ENCODE measurements around the gene TUBGCP3.

Gene TUBGCP3

GRCh38 chr13:112452380-112453206, 135.4 kb downstream of the TUBGCP3 start:
- no peak for DNase-seq (ENCODE audit: low read depth)

- no peak for DNase-seq (ENCODE audit: low read depth)
Measured at GRCh38 chr13:112451512-112452379, 136.2 kb downstream of the TUBGCP3 start.

- no peak for DNase-seq (ENCODE audit: low read depth)
Measured at GRCh38 chr13:112450904-112451240, 137.1 kb downstream of the TUBGCP3 start.

DNA sequence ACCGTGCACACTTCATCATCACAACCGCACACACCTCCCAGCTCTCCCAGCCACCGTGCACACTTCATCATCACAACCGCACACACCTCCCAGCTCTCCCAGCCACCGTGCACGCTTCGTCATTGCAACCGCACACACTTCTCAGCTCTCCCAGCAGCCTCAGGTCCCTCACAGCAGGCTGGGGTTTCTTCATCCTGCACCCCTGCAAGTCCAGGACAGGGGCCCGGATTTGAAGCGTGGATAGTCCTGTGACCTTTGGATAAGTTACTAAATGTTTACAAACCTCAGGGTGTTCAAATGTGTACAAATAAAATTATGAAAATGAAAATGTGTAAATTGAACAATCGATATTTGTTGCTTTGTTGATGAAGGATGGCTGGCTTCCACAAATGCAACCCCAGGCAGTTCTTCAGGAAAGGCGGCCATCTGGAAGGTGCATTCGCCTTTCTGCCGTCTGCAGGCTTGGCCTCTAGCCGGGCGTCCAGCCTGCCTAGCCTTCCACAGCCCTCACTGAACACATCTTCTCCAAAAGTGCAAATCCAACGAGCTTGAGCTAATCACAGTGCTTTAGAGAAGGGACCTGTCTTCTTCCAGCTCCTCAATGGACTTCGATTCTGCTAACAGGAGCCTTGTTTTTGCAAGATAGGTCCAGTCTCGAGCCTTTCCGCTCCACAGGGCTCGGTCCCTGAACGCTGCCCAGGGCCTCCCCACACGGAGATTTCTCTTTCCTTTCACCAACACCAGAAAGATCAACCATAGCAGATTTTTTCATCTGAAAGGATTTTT, 137.6 kb downstream of the TUBGCP3 start:
- no peak for DNase-seq (ENCODE audit: low read depth)

- DNase-seq (ENCODE audit: low read depth): no peak
Measured at GRCh38 chr13:112449545-112449930, 138.4 kb downstream of the TUBGCP3 start.

- no peak for DNase-seq (ENCODE audit: low read depth)
Measured at GRCh38 chr13:112448621-112449544, 139.1 kb downstream of the TUBGCP3 start.

GRCh38 chr13:112447761-112448603, 140.0 kb downstream of the TUBGCP3 start:
- DNase-seq (ENCODE audit: low read depth): no peak

GRCh38 chr13:112447306-112447705, 140.6 kb downstream of the TUBGCP3 start:
- DNase-seq (ENCODE audit: low read depth): no peak

DNA sequence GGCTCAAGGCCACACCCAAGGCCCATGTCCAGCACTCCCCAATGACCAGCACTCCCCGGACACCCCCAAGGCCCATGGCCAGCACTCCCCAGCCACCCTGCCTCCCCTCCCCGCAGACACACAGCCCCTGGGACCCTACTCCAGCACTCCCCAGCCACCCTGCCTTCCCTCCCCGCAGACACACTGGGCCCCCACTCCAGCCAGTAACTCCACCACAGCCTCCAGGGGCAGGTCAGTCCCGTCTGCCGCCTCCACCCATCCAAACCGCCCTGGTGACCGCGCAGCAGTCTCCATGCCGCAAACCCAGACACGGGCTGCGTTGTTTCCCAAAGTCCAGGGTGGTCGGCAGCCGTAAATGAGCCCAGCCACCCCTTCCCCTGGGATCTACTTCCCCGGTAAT, 141.1 kb downstream of the TUBGCP3 start:
- no peak for DNase-seq (ENCODE audit: low read depth)

- DNase-seq (ENCODE audit: low read depth): no peak
Measured at GRCh38 chr13:112446347-112446861, 141.5 kb downstream of the TUBGCP3 start.

DNA sequence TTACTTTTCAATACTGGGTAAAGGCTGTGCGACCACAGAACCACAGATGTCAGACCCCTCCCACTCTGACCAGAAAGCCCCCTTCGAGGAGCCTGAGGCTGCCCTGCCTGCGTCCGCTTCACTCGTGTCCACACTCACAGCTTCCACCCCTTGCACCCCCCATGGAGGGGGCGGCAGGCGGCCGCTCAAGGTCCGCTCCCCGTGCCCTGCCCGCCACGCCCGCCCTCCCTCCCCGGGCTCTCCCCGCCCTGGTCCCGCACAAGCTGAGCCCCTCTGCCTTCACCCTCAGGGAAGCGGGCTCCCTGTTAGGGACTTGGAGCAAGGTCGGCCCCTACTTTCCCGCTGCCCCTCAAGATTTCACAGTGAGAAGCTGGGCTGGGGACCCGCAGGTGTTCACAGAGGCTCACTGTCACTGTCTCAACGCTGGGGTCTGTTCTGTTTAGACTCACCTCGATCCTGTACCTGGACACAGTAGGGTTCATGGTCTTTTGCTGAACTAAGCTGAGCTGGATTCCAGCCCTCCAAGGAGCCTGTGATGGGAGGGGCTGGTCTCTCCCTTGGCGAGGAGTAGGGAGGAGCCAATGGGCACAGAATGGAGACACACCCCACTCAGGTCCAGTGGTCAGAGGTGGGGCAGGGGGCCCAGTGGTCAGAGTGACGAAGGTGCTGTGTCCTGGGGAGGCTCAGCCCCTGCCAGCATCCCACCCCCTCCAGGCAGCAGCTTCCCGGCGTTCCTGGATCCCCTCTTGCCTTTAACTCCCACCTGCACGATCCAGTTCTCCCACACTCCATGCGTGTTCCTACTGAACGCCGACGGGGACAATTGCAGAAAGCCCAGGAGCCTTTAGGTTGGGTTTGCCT, 142.3 kb downstream of the TUBGCP3 start:
- no peak for DNase-seq (ENCODE audit: low read depth)

DNA sequence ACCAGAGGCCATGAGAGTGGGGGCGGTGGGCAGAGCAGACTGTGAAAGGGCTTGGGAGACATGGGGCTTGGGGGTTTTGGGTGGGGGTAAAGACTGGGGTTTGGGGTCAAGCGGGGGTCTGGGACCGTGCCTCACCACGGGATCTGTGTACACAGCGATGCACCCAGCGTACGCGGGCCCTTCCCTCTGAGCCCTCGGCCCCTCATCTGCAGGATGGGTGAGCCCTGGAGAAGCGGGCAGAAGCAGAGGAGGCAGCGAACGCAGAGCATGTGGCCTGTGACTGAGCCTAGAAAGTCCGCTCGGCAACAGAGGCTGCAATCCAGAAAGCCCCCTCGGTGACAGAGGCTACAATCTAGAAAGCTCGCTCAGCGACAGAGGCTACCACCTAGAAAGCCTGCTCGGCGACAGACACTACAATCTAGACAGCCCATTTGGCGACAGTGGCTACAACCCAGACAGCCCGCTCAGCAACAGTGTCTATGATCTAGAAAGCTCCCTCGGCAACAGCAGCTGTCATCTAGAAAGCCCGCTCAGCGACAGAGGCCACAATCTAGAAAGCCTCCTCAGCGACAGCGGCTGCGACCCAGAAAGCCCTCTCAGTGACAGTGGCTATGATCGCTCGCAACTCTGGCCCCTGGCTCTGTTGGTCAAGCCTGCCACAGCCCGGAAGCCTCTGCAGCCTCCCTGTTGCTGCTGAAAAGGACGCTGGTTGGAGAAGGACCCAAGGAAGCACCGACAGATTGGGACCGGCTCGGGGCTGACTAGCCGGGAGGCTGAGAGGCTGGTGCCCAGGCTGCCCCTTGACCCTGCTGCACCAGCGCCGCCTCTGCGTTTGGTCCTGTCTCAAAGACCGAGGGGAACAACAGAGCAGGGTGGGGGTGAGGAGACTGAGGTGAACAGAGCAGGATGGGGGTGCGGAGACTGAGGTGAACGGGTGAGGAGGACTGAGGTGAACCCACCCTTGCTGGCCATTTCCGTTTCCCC, 143.2 kb downstream of the TUBGCP3 start:
- DNase-seq (ENCODE audit: low read depth): no peak

DNA sequence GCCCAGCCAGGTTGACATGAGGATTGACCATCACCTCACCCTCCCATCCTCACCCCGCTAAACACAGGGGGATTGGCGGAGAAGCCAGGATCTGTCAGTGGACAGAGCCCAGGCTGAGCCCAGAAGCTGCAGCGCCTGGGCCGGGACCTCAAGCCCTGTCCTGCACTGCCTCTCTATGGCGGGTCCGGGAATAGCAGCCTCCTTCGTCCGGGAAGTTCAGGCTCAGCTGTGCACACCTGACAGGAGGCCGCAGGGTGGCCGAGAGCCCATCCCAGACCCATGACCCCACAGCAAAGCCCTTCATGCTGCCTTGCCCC, 144.0 kb downstream of the TUBGCP3 start:
- DNase-seq (ENCODE audit: low read depth): peak; percentile 49

DNA sequence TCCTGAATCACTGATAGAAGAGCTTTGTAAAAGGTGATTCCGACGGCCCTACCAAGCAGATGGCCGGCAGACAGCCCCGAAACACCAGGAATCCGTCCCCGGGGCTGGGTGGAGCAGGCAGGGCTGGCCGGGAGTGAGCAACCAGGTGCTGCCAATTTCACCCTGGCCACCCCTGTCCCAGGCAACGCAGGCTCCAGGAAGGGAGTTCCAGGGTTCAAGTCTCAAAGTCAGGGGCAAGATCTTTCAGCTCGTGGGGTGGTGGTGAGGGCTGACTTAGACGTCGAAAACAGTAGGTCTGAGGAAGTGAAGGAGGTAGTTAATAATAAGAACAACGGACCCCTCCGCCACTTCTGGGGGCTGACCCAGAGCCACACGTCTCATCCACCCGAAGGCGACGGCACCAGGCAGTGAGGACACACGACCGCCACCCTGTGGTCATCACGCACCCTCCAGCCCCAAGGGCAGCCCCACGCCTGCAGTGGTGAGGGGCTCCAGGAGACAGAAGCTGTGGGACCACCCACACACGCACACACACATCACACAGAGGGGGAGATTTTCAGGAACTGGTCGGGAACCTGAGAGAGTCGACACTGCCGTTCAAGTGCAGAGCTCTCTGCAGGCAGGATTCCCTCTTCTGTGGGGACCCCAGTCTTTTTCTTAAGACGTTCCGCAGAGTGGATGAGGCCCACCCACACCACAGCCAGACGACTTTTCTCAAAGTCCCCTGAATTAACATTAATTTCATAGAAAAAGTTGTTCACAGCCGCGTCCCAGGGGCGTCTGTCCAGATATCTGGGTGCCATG, 144.6 kb downstream of the TUBGCP3 start:
- peak; percentile 8 for DNase-seq (ENCODE audit: low read depth)

GRCh38 chr13:112442483-112443090, 145.4 kb downstream of the TUBGCP3 start:
- peak; percentile 2 for DNase-seq (ENCODE audit: low read depth)

DNA sequence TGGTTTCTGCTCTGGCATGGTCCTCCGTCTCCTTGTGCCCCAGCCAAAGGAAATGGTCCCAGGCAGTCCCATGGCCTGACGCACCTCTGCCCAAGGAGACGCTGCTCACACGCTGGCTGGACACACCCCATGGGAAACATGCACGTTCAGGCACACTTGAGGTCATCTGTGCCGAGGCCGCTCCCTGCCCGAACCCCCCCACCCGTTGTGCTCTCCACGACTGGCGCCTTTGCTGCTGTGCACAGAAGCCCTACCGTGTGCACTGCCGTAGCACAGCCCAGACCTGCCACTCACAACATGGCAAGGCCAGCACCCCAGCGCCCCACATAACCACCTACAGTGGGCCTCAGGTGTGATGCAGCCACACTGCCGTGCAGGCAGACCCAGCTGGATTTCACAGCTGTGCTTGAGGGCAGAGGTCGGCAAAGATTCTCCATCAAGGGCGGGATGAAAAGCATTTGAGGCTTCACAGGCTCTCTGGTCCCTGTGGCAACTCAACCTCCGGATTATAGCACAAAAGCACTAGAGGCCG, 146.1 kb downstream of the TUBGCP3 start:
- no peak for DNase-seq (ENCODE audit: low read depth)

- DNase-seq (ENCODE audit: low read depth): no peak
Measured at GRCh38 chr13:112441226-112441625, 146.7 kb downstream of the TUBGCP3 start.

Data from EH (cell line).